ENCODE results near the gene RWDD4.

GRCh38 chr4:183702492-183702891, 43.5 kb upstream of the RWDD4 start:
- TF ChIP-seq POLR2A (IDR thresholded peaks at IDR 0.05): no peak
- TF ChIP-seq, protein P1, sequence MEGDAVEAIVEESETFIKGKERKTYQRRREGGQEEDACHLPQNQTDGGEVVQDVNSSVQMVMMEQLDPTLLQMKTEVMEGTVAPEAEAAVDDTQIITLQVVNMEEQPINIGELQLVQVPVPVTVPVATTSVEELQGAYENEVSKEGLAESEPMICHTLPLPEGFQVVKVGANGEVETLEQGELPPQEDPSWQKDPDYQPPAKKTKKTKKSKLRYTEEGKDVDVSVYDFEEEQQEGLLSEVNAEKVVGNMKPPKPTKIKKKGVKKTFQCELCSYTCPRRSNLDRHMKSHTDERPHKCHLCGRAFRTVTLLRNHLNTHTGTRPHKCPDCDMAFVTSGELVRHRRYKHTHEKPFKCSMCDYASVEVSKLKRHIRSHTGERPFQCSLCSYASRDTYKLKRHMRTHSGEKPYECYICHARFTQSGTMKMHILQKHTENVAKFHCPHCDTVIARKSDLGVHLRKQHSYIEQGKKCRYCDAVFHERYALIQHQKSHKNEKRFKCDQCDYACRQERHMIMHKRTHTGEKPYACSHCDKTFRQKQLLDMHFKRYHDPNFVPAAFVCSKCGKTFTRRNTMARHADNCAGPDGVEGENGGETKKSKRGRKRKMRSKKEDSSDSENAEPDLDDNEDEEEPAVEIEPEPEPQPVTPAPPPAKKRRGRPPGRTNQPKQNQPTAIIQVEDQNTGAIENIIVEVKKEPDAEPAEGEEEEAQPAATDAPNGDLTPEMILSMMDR (IDR thresholded peaks at IDR 0.05): no peak

Data from uterus (tissue), 2 donors.